GM12875 (cell line): ENCODE results near the gene CRYBG2.

ENCODE experiments used
- H3K4me3 ChIP-seq: one replicate; pipeline ENCODE4 v1.5.1; 2011; ENCODE audit warnings: low read depth, low read length, control low read depth
- TF ChIP-seq, protein P1 (sequence below): IDR thresholded peaks from 2 replicates; pipeline ENCODE4 v1.5.1; 2011; ENCODE audit warnings: low read depth, mild to moderate bottlenecking, control low read depth, inconsistent platforms, low read length, moderate library complexity, borderline replicate concordance; ENCODE audit not compliant: insufficient read depth

Gene CRYBG2

DNA sequence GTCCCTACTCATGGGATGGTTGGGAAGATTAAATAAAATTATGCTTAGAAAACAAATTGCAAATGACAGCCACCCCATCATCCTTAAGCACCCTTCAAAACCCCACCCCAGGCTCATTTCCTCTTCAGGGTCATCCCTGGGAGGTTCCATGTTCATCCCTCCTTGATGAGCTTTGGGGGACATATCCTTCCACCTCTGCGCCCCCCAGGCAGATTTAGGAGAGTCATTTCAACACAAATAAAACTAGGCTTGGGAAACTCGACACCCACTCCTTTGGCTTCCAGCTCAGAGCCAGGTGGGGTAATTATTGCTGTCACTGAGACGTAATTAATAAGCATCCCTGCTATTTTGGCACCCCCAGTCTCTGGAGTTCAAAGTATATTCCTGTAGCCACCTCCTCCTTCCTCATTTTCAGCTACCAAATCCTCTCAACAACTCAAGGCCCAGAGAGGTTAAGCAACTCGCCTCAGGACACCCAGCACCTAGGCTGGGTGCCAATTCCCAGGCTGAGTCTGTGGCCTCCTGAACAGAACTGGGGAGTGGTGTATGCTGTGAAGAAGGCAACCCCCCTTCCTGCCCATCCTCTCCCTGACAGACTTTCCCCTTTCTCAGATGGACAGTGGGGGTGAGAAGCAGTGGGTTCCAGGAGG, 595 bp downstream of the CRYBG2 start:
- TF ChIP-seq, protein P1, sequence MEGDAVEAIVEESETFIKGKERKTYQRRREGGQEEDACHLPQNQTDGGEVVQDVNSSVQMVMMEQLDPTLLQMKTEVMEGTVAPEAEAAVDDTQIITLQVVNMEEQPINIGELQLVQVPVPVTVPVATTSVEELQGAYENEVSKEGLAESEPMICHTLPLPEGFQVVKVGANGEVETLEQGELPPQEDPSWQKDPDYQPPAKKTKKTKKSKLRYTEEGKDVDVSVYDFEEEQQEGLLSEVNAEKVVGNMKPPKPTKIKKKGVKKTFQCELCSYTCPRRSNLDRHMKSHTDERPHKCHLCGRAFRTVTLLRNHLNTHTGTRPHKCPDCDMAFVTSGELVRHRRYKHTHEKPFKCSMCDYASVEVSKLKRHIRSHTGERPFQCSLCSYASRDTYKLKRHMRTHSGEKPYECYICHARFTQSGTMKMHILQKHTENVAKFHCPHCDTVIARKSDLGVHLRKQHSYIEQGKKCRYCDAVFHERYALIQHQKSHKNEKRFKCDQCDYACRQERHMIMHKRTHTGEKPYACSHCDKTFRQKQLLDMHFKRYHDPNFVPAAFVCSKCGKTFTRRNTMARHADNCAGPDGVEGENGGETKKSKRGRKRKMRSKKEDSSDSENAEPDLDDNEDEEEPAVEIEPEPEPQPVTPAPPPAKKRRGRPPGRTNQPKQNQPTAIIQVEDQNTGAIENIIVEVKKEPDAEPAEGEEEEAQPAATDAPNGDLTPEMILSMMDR, result no peak
- no peak overlapping the region for H3K4me3 ChIP-seq

DNA sequence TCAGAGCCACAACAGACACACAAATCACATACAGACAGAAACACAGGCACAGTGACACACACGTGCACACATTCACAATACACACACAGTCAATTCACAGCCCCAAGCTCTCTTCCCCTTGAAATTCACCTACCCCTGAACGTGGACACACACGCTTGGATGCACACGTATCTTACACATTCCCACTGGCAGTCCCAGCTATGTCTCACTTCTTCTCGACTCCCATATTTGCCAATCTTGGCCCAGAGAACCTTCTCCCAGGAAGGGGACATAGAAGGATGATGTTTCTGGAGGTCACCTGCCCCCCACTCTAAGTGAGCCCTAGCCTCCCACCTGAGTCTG, 1.6 kb downstream of the CRYBG2 start:
- no peak overlapping the region for H3K4me3 ChIP-seq

DNA sequence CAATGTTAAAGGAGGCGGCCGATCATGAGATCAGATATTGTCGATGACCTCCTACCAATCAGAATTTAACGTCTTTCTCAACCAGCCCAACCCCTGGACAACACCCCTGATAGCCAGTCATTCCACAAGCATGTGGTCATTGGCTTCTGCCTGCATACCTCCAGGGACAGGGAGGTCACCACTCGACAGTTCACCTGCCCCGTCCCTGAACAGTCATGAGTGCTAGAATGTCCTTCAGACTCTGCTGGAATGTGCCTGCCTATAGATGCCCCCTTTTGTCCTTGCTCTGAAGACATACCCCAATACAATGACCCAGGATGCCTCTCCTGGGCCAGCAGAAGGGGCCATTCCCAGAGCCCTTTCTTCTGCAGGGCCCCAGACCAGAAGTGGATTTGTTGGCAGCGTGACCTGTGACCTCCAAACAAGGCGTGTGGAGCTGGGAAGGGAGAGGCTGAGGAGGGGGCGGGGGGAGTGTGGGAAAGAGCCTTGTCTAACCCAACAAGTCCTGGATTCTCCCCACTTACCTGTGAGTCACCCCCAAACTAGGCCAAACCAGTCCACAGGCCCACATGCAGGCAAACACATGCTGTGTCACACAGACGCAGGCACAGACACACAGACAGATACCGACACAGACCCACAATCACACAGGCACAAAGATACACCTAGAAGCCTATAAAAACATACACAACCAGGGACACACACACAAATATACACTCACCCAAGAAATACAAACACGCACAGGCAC, 2.2 kb downstream of the CRYBG2 start:
- H3K4me3 ChIP-seq, result no peak overlapping the region

More for the DNA sequence above, 1.6 kb downstream of the CRYBG2 start:
- TF ChIP-seq, protein P1, result no peak

DNA sequence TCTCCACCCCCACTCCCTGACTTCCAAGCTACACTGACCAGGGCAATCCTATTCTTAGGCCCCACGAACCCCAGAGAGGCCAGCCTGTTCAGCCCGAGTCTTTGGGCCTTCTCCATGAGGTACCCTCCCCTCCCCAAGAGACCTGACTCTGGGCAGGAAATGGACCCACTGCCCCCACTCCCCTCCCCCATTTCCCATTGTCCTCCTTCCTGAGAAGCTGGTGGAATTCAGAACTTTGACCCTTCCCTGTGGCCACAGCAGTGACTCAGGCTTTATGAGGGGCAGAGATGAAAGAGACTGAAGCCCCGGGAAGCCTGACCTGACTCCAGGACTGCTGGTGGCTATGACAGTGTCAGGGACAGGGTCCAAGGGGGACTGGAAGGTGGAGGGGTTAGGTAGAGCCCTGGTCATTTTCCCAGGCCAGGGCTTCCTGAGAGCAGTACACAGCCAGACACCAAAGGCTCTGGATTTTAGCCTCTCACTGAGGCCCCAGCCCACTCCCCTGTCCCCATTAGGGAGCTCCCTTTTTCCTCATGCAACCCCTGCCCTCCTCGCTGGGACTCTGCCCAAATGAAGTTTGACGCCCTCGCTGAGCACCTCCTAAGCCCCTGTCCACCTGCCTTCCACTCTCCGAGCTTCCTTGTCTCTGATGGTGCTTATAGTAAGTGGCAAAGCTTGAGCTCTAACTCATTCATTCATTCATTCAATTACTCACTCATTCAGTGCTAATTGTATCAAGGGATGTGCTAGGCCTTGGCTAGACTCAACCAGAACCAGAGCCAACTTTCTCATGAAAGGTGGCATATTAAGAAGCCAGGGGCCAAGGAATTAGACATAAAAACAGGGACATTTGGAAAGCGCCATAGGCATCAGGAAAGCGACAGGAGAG, 3.0 kb downstream of the CRYBG2 start:
- no peak overlapping the region for H3K4me3 ChIP-seq
- TF ChIP-seq, protein P1, result no peak

More for the DNA sequence above, 2.2 kb downstream of the CRYBG2 start:
- TF ChIP-seq, protein P1, result no peak

DNA sequence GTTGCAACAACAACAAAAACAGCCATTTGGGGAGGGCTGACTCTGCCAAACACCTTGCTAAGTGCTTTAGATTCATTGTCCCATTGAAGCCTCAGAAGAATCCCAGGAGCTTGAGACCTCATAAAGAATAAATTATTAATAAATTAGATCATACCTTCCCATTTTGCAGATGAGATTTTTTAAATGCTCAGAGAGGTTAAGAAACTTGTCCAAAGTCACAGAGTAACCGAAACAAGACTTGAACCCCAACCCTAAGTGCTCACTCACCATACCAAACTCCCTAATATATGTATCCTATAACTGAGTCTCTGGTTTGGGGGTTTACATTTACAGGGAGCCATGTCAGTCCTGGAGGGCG, 3.6 kb downstream of the CRYBG2 start:
- no peak overlapping the region for H3K4me3 ChIP-seq
- TF ChIP-seq, protein P1, result no peak

DNA sequence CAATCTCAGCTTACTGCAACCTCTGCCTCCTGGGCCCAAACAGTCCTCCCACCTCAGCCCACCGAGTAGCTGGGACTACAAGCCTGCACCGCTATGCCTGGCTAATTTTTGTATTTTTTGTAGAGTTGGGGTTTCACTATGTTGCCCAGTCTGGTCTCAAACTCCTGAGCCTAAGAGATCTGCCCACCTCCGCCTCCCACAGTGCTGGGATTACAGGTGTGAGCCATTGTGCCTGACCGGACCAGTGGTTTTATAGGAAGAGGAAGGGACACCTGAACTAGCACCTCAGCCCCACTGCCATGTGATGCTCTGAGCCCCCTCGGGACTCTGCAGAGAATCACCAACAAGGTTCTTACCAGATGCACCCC, 4.1 kb downstream of the CRYBG2 start:
- H3K4me3 ChIP-seq, result no peak overlapping the region
- TF ChIP-seq, protein P1, result no peak
